Measurements from ENCODE around the gene PANK4. TPM values are rescaled to one million over a fixed set of nuclear protein-coding genes. Genes with fewer than 3 reads are reported as not detected.

Gene PANK4
- total RNA-seq, 2 donors from 2014 or later: 13.7 to 31.3 TPM

DNA sequence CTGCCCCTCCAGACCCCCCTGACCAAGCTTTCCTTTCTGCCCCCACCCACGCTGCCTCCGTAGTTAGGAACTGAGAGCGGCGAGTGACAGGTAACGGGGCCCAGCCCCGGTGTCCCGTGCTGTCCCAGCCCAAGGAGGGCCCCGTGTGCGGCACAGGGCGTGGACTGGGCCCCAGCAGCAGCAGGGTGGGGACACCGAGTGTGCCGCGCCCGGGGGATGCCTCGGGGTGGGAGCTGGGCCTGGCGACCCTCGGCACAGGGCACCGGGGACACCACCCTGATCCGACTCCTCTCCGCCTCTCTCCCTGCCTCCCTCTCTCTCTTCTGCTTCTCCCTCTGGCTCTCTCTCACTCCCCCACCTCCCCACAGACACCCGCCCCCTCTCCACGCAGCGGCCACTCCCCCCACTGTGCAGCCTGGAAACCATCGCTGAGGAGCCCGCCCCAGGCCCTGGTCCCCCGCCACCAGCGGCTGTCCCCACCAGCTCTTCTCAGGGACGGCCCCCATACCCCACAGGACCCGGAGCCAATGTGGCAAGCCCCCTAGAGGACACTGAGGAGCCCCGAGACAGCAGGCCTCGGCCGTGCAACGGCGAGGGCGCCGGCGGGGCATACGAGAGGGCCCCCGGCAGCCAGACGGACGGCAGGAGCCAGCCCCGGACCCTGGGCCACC, 22.7 kb downstream of the PANK4 start:
- TF ChIP-seq POLR2A (IDR thresholded peaks at IDR 0.05): no peak
- TF ChIP-seq, protein P1, sequence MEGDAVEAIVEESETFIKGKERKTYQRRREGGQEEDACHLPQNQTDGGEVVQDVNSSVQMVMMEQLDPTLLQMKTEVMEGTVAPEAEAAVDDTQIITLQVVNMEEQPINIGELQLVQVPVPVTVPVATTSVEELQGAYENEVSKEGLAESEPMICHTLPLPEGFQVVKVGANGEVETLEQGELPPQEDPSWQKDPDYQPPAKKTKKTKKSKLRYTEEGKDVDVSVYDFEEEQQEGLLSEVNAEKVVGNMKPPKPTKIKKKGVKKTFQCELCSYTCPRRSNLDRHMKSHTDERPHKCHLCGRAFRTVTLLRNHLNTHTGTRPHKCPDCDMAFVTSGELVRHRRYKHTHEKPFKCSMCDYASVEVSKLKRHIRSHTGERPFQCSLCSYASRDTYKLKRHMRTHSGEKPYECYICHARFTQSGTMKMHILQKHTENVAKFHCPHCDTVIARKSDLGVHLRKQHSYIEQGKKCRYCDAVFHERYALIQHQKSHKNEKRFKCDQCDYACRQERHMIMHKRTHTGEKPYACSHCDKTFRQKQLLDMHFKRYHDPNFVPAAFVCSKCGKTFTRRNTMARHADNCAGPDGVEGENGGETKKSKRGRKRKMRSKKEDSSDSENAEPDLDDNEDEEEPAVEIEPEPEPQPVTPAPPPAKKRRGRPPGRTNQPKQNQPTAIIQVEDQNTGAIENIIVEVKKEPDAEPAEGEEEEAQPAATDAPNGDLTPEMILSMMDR (IDR thresholded peaks at IDR 0.05): no peak
- 26 to 38% methylated on average over 3 to 34 of the region's 42 CpGs for WGBS, 2 donors
- H3K27ac ChIP-seq: no peak overlapping the region
- H3K4me3 ChIP-seq: no peak overlapping the region
- H3K9me3 ChIP-seq: no peaks in the 10 kb centered on the region
- no peaks in the 10 kb centered on the region for H3K4me1 ChIP-seq
- ATAC-seq: no peak
- peaks cover 0 to 4% of the 10 kb centered on the region in 2 donors for H3K27me3 ChIP-seq
- no peaks in the 10 kb centered on the region for H3K36me3 ChIP-seq (replicated peaks in 1 of 2; ENCODE audit: insufficient read depth in 1 of 2, low read depth in 2 of 2)
- no peak for DNase-seq
- intact Hi-C loops (cut with DNase I): no loop called here

DNA sequence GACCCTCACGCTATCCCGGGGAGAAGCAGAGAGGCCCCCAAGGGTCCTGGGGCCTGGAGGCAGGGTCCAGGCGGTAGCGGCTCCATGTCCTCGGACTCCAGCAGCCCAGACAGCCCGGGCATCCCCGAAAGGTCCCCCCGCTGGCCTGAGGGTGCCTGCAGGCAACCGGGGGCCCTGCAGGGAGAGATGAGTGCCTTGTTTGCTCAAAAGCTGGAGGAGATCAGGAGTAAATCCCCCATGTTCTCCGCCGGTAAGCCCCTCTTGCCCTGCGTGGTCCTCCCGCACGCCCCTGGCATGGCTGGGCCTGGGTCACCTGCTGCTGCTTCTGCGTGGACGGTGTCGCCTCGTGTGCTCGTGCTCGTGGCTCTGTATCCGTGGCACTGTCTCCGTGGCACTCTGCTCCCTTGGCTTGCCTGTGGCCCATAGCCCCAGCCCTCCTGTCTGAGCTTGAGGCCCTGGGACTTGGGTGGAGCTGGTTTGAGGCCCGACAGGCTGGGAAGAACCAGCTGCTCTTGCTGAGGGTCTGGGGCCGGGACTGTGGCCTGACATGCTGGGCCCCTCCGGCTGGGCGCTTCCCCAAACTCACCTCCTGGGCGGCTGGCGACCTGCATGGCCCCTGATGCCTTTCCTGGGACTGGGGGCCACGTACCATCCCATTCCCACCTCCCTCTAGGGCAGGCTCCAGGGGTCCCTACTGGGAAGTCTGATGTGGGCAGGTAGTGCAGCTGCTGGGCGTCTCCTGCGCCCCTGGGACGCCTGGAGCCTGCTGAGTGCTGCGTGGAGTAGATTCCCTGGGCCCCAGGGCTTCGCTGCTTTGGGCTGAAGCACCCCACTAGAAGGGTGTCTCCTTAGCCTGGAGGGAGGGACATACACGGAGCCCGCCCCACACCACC, 23.5 kb downstream of the PANK4 start:
- Histone ChIP-seq H3K4me3 (no peak overlapping the region), H3K27me3 (peaks cover 0 to 4% of the 10 kb centered on the region in 2 donors), H3K4me1 (no peaks in the 10 kb centered on the region), H3K9me3 (no peaks in the 10 kb centered on the region), H3K36me3 (replicated peaks in 1 of 2; ENCODE audit: insufficient read depth in 1 of 2, low read depth in 2 of 2) (no peaks in the 10 kb centered on the region), H3K27ac (no peak overlapping the region)
- WGBS, 2 donors: 57% methylated on average over 34 of the region's 36 CpGs; no CpG with 5 or more reads in 1 of the 2 donors
- intact Hi-C loops (cut with DNase I): no loop called here
- no peak for DNase-seq
- no peak for ATAC-seq
- TF ChIP-seq, protein P1 (IDR thresholded peaks at IDR 0.05): no peak
- no peak for TF ChIP-seq POLR2A (IDR thresholded peaks at IDR 0.05)

DNA sequence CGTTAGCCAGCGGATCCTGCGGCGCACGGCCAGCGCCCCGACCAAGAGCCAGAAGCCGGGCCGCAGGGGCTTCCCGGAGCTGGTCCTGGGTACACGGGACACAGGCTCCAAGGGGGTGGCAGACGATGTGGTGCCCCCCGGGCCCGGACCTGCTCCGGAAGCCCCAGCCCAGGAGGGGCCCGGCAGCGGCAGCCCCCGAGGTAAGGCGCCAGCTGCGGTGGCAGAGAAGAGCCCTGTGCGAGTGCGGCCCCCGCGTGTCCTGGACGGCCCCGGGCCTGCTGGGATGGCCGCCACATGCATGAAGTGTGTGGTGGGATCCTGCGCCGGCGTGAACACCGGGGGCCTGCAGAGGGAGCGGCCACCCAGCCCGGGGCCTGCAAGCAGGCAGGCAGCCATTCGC, 24.2 kb downstream of the PANK4 start:
- peaks cover 0 to 4% of the 10 kb centered on the region in 2 donors for H3K27me3 ChIP-seq
- TF ChIP-seq, protein P1 (IDR thresholded peaks at IDR 0.05): no peak
- TF ChIP-seq POLR2A (IDR thresholded peaks at IDR 0.05): no peak
- DNase-seq: no peak
- intact Hi-C loops (cut with DNase I): no loop called here
- H3K27ac ChIP-seq: no peak overlapping the region
- no peaks in the 10 kb centered on the region for H3K9me3 ChIP-seq
- no peak overlapping the region for H3K4me3 ChIP-seq
- no peak for ATAC-seq
- no peaks in the 10 kb centered on the region for H3K4me1 ChIP-seq
- no peaks in the 10 kb centered on the region for H3K36me3 ChIP-seq (replicated peaks in 1 of 2; ENCODE audit: insufficient read depth in 1 of 2, low read depth in 2 of 2)
- WGBS, 2 donors: 70% methylated on average over 10 of the region's 34 CpGs; no CpG with 5 or more reads in 1 of the 2 donors

DNA sequence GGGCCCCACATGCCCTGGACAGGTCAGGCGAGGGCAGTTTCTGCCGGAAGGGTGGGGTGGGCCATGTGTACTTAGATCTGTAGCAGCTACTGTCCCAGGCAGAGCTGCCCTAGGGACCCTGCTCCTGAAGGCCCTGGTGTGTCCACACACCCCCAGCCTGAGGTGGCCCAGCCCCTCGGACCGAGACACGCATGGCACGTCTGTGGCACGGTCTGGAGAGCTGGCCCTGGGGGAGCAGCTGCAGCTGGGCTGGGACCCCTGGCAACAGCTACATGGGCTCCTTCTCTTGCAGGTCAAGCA, 24.6 kb downstream of the PANK4 start:
- H3K9me3 ChIP-seq: no peaks in the 10 kb centered on the region
- H3K4me1 ChIP-seq: no peaks in the 10 kb centered on the region
- WGBS, 2 donors: 43 to 54% methylated on average over 6 to 7 of the region's 7 CpGs
- H3K27me3 ChIP-seq: peaks cover 0 to 4% of the 10 kb centered on the region in 2 donors
- intact Hi-C loops (cut with DNase I): no loop called here
- no peaks in the 10 kb centered on the region for H3K36me3 ChIP-seq (replicated peaks in 1 of 2; ENCODE audit: insufficient read depth in 1 of 2, low read depth in 2 of 2)
- ATAC-seq (no peak), DNase-seq (no peak)
- H3K27ac ChIP-seq: no peak overlapping the region
- TF ChIP-seq, protein P1 (IDR thresholded peaks at IDR 0.05): no peak
- no peak for TF ChIP-seq POLR2A (IDR thresholded peaks at IDR 0.05)
- no peak overlapping the region for H3K4me3 ChIP-seq

Data from body of pancreas (tissue), 4 donors.